Measurements from ENCODE around the gene DHX29. TPM values are rescaled to one million over a fixed set of nuclear protein-coding genes. Genes with fewer than 3 reads are reported as not detected.

The DHX29 gene
- total and polyA plus RNA-seq, 8 donors = 4.2 to 13.7 (median 11.2) TPM

- Histone ChIP-seq H3K4me1 (peaks cover 0 to 12% (median 0%) of the 10 kb centered on the region in 3 donors), H3K27me3 (peaks cover 0 to 3% (median 0%) of the 10 kb centered on the region in 4 donors), H3K27ac (peak overlapping the region in 3 of 4 donors; percentile 76 to 90 (median 87)), H3K9me3 (no peaks in the 10 kb centered on the region), H3K36me3 (no peaks in the 10 kb centered on the region), H3K4me3 (peak overlapping the region; percentile 55 to 81 (median 66))
- ATAC-seq = no peak
- no peak for TF ChIP-seq CTCF (IDR thresholded peaks at IDR 0.05)
- intact Hi-C loops (cut with DNase I) = loop anchor here in 1 of 3 donors (5.0 kb wide), 1 partner anchor 55 kb away; no protein-coding TSS in a partner anchor
- 1 to 2% methylated on average over 11 of the region's 11 CpGs for WGBS, 2 donors
- no peak for DNase-seq
- FAIRE-seq = no peak
Measured at GRCh38 chr5:55231919-55232270, 75.6 kb downstream of the DHX29 start.

- Histone ChIP-seq H3K4me3 (peak overlapping the region; percentile 55 to 81 (median 66)), H3K4me1 (peaks cover 0 to 12% (median 0%) of the 10 kb centered on the region in 3 donors), H3K27ac (peak overlapping the region in 2 of 4 donors; percentile 87 to 90), H3K36me3 (no peaks in the 10 kb centered on the region), H3K9me3 (no peaks in the 10 kb centered on the region), H3K27me3 (peaks cover 0 to 3% (median 0%) of the 10 kb centered on the region in 4 donors)
- FAIRE-seq (no peak), DNase-seq (peak in 5 of 6 donors; percentile 46 to 79 (median 49)), ATAC-seq (peak in 3 of 4 donors; percentile 0 to 11 (median 6))
- 2 to 3% methylated on average over 41 to 48 of the region's 48 CpGs for WGBS, 2 donors
- no peak for TF ChIP-seq CTCF (IDR thresholded peaks at IDR 0.05)
- intact Hi-C loops (cut with DNase I) = loop anchor here in 1 of 3 donors (5.0 kb wide), 1 partner anchor 54 kb away; no protein-coding TSS in a partner anchor
Measured at GRCh38 chr5:55231029-55231918, 76.2 kb downstream of the DHX29 start.

GRCh38 chr5:55230086-55230629, 77.3 kb downstream of the DHX29 start:
- 70 to 76% methylated on average over 8 of the region's 8 CpGs for WGBS, 2 donors
- H3K27ac ChIP-seq = no peak overlapping the region
- TF ChIP-seq CTCF (IDR thresholded peaks at IDR 0.05) = no peak
- no peaks in the 10 kb centered on the region for H3K36me3 ChIP-seq
- peaks cover 0 to 3% (median 0%) of the 10 kb centered on the region in 4 donors for H3K27me3 ChIP-seq
- DNase-seq (no peak), FAIRE-seq (no peak), ATAC-seq (no peak)
- H3K4me3 ChIP-seq = no peak overlapping the region
- H3K9me3 ChIP-seq = no peaks in the 10 kb centered on the region
- intact Hi-C loops (cut with DNase I) = loop anchor here in 1 of 3 donors (5.0 kb wide), 1 partner anchor 53 kb away; no protein-coding TSS in a partner anchor
- H3K4me1 ChIP-seq = peaks cover 0 to 12% (median 0%) of the 10 kb centered on the region in 3 donors

GRCh38 chr5:55227664-55228430, 79.6 kb downstream of the DHX29 start:
- no peaks in the 10 kb centered on the region for H3K9me3 ChIP-seq
- intact Hi-C loops (cut with DNase I) = loop anchor here in 1 of 3 donors (10.0 kb wide), 1 partner anchor 53 kb away; the partner anchor contains the start of gene CDC20B
- peak overlapping the region in 2 of 4 donors; percentile 29 to 52 for H3K27ac ChIP-seq
- no peak for DNase-seq
- H3K4me1 ChIP-seq = peaks cover 0 to 7% (median 0%) of the 10 kb centered on the region in 3 donors
- H3K4me3 ChIP-seq = peak overlapping the region; percentile 26 to 71 (median 44)
- H3K36me3 ChIP-seq = no peaks in the 10 kb centered on the region
- WGBS, 2 donors = 13% methylated on average over 30 of the region's 30 CpGs
- no peak for TF ChIP-seq CTCF (IDR thresholded peaks at IDR 0.05)
- ATAC-seq = no peak
- no peak for FAIRE-seq
- peaks cover 0 to 3% (median 0%) of the 10 kb centered on the region in 4 donors for H3K27me3 ChIP-seq

All from pancreas (tissue), 10 donors.